Amniotic stem cell (primary cell): ENCODE results near the gene LRRC37A2.
"Not testable (repeated sequence)": the region's sequence is repeated elsewhere in the genome, so short reads cannot be mapped to it uniquely, and the experiment has no call there.

Experiments
- DNase-seq: peaks from one replicate; lab custom pipeline; 2025; lab: John Stamatoyannopoulos, UW

LRRC37A2 gene

DNA sequence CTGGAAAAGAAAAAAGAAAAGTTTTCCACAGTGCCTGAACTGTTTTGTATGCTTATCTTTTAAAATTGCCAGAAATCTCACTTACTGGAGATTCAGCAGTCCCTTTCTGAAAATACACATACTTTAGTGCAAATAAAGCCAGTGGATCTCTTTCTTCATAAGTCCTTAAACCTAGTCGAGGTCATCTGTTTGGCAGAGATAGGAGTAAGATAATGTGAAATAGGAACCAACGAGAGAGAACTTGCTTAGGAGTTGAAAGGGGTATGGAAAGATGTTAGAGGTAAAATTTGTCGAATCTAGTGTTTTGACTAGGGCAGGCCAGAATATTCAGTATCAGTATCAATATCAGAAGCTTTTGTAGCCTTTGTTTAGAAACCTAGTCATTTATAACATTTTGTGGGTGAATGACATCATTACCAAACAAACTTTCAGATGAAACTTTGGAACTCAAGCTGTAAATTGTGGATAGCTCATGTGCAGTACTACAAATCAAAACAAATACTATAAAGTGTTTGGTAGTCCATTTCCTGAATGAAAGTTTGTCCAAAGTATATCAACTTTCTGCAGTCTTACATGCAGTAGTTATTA lies 86.2 kb downstream of the LRRC37A2 start:
- not testable (repeated sequence) for DNase-seq

DNA sequence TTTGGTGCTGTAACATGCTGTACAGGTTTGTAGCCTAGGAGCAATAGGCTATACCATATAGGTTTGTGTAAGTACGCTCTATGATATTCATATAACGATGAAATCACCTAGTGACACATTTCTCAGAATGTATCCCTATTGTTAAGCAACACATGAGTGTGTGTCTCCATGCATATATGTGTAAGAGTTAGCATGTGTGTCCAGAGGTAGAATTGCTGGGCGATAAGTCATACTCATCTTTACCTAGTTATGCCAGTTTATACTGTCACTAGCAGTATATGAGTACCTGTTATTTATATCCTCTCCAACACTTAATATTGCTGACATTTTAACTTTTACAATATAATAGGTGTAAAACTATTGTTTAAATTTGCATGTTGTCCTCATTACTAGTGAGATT lies 88.5 kb downstream of the LRRC37A2 start:
- DNase-seq = not testable (repeated sequence)

DNA sequence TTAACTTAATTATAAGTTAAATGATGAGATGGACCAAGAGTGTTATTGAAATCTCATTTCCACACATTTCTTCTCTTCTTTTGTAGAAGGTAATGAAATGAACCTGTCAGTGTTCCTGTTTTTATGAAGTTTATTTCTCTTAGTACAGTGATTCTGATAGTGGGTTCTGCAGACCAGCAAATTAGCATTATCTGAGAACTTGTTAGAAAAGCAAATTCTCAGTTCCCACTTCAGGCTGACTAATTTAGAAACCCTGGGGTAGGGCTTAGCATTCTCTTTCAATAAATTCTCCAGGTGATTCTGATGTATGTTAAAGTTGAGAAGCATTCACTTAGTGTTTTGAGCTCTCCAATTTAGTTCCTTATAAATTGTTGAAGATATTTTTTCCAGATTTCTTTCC lies 90.9 kb downstream of the LRRC37A2 start:
- not testable (repeated sequence) for DNase-seq
